Measurements from ENCODE around the gene TKFC.

Gene TKFC

DNA sequence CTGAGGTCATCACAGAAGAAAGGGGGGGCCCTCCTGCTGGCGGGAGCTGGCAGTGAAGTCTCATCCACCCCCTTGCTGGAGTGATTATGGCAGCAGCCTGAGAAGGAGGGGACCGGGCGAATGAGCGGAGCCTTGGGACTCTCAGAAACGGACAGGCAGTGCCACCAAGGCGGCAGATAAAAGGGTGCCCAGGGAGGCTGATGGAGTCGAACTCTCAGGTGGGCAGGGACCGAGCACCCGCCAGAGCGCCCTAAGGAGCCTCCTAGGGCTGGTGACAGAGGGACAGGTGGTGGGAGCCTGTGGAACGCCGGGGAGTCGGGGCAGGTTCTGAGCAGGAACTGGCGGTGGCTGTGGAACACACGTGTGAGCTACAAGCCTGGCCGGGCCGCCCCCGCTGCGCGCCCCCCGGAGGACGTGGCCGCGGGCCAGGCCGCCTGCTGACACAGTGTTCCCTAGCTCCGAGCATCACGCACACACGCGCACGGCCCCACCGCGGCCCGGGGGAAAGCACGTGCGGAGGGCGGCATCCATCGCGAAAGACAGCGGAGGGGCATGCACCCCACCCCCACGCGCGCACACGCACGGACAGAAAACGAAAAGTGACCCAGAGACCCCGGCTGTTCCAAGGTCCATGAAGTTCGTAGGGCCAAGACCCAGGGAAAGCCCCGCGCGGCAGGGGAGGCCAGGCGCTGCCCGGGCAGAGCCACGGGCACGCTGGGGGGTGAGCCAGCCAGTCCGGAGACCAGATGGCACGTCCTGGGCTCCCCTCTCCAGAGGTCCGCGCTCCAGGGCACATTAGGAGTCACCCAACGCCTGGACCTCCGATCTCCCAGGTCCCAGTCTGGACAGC lies 38.9 kb upstream of the TKFC start:
- DNase-seq = peak; percentile 49 to 82 (median 72)
- CTCF ChIA-PET = interaction anchor here (0.6 to 3.2 kb wide), 9 partner anchors 10 to 64 kb away, joined by 3 to 30 read pairs (median 3); no protein-coding TSS in a partner anchor
- Histone ChIP-seq H3K27ac (ENCODE audit: insufficient read depth in 1 of 2, low read depth in 1 of 2, low read length in 2 of 2, poor library complexity in 1 of 2, severe bottlenecking in 2 of 2) (no peak overlapping the region), H3K4me1 (ENCODE audit: control extremely low read depth in 1 of 4, control insufficient read depth in 4 of 4, insufficient read depth in 4 of 4, low read length in 3 of 4) (peaks cover 4 to 50% (median 38%) of the 10 kb centered on the region in 4 experiments), H3K36me3 (ENCODE audit: control insufficient read depth in 4 of 4, insufficient read depth in 4 of 4, low read length in 3 of 4) (peaks cover 0 to 12% (median 4%) of the 10 kb centered on the region in 4 experiments), H3K27me3 (replicated peaks in 2 of 5; ENCODE audit: control insufficient read depth in 4 of 5, insufficient read depth in 5 of 5, low read length in 4 of 5) (no peaks in the 10 kb centered on the region), H3K4me3 (ENCODE audit: control insufficient read depth in 1 of 7, extremely low read depth in 1 of 7, insufficient read depth in 4 of 7, low read depth in 2 of 7, low read length in 6 of 7) (peak overlapping the region; percentile 19 to 80 (median 72)), H3K9me3 (ENCODE audit: control extremely low read depth in 1 of 5, control insufficient read depth in 4 of 5, insufficient read depth in 2 of 5, low read depth in 1 of 5, low read length in 4 of 5) (no peaks in the 10 kb centered on the region)
- WGBS (ENCODE audit: insufficient coverage) = under 1% methylated on average over 52 of the region's 60 CpGs
- POLR2A ChIA-PET = interaction anchor here (1.1 to 1.2 kb wide), 3 partner anchors 13 to 69 kb away, joined by 3 read pairs; partner anchors contain the start of gene TMEM138

DNA sequence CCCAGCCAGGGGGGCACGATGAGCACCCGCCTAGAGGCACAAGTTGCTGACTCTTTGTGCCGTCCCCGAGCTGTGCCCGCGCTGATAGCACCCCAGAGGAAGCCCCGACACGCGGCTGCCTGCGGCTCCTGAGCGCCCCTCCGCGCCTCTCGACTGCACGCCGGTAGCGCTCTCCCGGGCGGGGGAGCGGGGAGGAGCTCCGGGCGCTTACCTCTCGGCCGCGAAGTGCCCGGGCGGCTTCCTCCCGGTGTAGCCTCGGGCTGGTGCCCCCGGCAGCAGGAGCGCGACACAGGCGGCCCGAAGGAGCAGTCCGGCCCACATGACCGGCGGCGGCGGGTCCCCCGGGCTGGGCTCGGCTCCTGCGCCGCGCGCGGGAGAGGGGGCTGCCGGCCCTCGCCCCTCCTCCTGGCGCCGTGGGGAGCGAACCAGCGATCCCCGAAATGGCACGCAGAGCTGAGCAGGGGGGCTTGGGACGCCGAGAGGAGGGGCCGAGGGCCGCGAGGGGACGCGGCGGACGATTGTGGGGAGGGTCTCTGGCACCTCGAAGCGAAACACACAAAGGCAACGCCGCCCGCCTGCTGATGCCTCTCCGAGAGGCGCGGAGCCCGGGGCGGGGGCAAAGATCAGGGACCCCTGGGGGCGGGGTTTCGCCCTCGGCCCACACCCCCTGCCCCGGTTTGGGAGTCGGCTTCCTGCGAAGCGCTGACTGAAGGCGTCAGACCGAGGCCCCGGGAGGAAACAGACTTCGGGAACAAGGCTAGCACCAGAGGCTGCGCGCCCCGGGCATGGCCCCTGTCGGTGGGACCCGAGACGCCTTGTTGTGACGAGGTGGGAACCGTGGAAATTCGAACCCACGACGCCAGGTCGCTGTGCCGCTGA lies 38.1 kb upstream of the TKFC start, which contains the start of gene VWCE:
VWCE (minus strand) TSS at position 600 of the 879 bp plus-strand sequence; CDS start at position 321, 279 bp downstream.
- H3K4me3 ChIP-seq (ENCODE audit: control insufficient read depth in 1 of 7, extremely low read depth in 1 of 7, insufficient read depth in 4 of 7, low read depth in 2 of 7, low read length in 6 of 7) = peak within 1 kb of the TSS; percentile 19 to 80 (median 72)
- CTCF ChIA-PET = interaction anchor here (0.6 to 3.2 kb wide), 7 partner anchors 15 to 106 kb away, joined by 3 to 30 read pairs (median 4); no protein-coding TSS in a partner anchor
- peaks cover 4 to 50% (median 38%) of the 10 kb centered on the region in 4 experiments for H3K4me1 ChIP-seq (ENCODE audit: control extremely low read depth in 1 of 4, control insufficient read depth in 4 of 4, insufficient read depth in 4 of 4, low read length in 3 of 4)
- no peaks in the 10 kb centered on the region for H3K27me3 ChIP-seq (replicated peaks in 2 of 5; ENCODE audit: control insufficient read depth in 4 of 5, insufficient read depth in 5 of 5, low read length in 4 of 5)
- peaks cover under 1 to 20% (median 9%) of the 10 kb centered on the region in 4 experiments for H3K36me3 ChIP-seq (ENCODE audit: control insufficient read depth in 4 of 4, insufficient read depth in 4 of 4, low read length in 3 of 4)
- WGBS (ENCODE audit: insufficient coverage) = 1% methylated on average over 83 of the region's 97 CpGs
- no peaks in the 10 kb centered on the region for H3K9me3 ChIP-seq (ENCODE audit: control extremely low read depth in 1 of 5, control insufficient read depth in 4 of 5, insufficient read depth in 2 of 5, low read depth in 1 of 5, low read length in 4 of 5)
- DNase-seq = peak; percentile 75 to 91 (median 84)
- no peak within 1 kb of the TSS for H3K27ac ChIP-seq (ENCODE audit: insufficient read depth in 1 of 2, low read depth in 1 of 2, low read length in 2 of 2, poor library complexity in 1 of 2, severe bottlenecking in 2 of 2)
- POLR2A ChIA-PET = interaction anchor here (1.1 to 1.2 kb wide), 3 partner anchors 14 to 68 kb away, joined by 3 read pairs; partner anchors contain the start of gene TMEM138

DNA sequence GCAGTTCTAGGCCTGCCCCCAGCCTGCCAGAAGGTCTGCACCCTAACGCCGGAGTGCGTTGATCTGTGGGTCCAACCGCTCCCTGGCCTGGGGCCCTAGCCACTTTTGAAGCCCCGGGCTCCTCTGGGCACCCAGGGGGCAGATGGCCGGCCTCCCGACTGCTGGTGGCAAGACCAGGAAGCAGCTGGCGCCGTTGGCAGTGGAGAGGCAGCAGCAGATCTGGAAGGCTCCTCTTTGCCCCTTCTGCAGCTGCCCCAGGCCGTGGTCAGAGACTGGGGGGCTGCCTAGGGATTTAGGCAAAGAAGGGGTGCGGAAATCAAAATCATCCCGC lies 37.5 kb upstream of the TKFC start:
- POLR2A ChIA-PET = no interaction called here
- WGBS (ENCODE audit: insufficient coverage) = 38% methylated on average over 9 of the region's 12 CpGs
- Histone ChIP-seq H3K4me3 (ENCODE audit: control insufficient read depth in 1 of 7, extremely low read depth in 1 of 7, insufficient read depth in 4 of 7, low read depth in 2 of 7, low read length in 6 of 7) (peak overlapping the region; percentile 19 to 80 (median 72)), H3K27ac (ENCODE audit: insufficient read depth in 1 of 2, low read depth in 1 of 2, low read length in 2 of 2, poor library complexity in 1 of 2, severe bottlenecking in 2 of 2) (no peak overlapping the region), H3K4me1 (ENCODE audit: control extremely low read depth in 1 of 4, control insufficient read depth in 4 of 4, insufficient read depth in 4 of 4, low read length in 3 of 4) (peaks cover 4 to 50% (median 38%) of the 10 kb centered on the region in 4 experiments), H3K9me3 (ENCODE audit: control extremely low read depth in 1 of 5, control insufficient read depth in 4 of 5, insufficient read depth in 2 of 5, low read depth in 1 of 5, low read length in 4 of 5) (no peaks in the 10 kb centered on the region), H3K27me3 (replicated peaks in 2 of 5; ENCODE audit: control insufficient read depth in 4 of 5, insufficient read depth in 5 of 5, low read length in 4 of 5) (no peaks in the 10 kb centered on the region), H3K36me3 (ENCODE audit: control insufficient read depth in 4 of 4, insufficient read depth in 4 of 4, low read length in 3 of 4) (peaks cover 6 to 26% (median 14%) of the 10 kb centered on the region in 4 experiments)
- CTCF ChIA-PET = interaction anchor here (1.3 to 3.2 kb wide), 5 partner anchors 19 to 106 kb away, joined by 3 to 30 read pairs (median 4); no protein-coding TSS in a partner anchor
- no peak for DNase-seq

DNA sequence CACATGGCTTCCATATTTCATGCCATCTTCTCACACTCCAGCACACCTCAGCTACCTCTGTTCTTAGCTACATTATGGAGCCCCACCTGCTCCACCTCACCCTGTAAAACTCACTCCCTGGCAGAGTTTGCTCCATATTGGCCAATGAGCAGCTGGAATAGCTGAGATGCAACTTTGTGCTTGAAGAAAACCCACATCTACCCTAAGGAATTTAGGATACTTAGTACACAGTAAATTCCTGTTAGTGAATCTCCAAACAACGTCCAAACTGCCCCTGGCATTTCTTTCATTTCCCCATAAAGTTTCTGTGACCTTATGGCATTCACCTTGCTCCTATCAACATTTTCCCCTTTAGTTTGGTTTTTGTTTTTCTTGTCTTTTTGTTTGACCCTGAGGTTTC lies 35.7 kb upstream of the TKFC start:
- DNase-seq = no peak

GRCh38 chr11:61297746-61298145 lies 35.3 kb upstream of the TKFC start:
- no peaks in the 10 kb centered on the region for H3K27me3 ChIP-seq (replicated peaks in 2 of 5; ENCODE audit: control insufficient read depth in 4 of 5, insufficient read depth in 5 of 5, low read length in 4 of 5)
- peaks cover 4 to 50% (median 38%) of the 10 kb centered on the region in 4 experiments for H3K4me1 ChIP-seq (ENCODE audit: control extremely low read depth in 1 of 4, control insufficient read depth in 4 of 4, insufficient read depth in 4 of 4, low read length in 3 of 4)
- no peaks in the 10 kb centered on the region for H3K9me3 ChIP-seq (ENCODE audit: control extremely low read depth in 1 of 5, control insufficient read depth in 4 of 5, insufficient read depth in 2 of 5, low read depth in 1 of 5, low read length in 4 of 5)
- no peak overlapping the region for H3K4me3 ChIP-seq (ENCODE audit: control insufficient read depth in 1 of 7, extremely low read depth in 1 of 7, insufficient read depth in 4 of 7, low read depth in 2 of 7, low read length in 6 of 7)
- CTCF ChIA-PET = interaction anchor here (0.8 kb wide), 1 partner anchor 20 kb away, joined by 3 read pairs; no protein-coding TSS in a partner anchor
- H3K27ac ChIP-seq (ENCODE audit: insufficient read depth in 1 of 2, low read depth in 1 of 2, low read length in 2 of 2, poor library complexity in 1 of 2, severe bottlenecking in 2 of 2) = no peak overlapping the region
- 28% methylated on average over 3 of the region's 5 CpGs for WGBS (ENCODE audit: insufficient coverage)
- H3K36me3 ChIP-seq (ENCODE audit: control insufficient read depth in 4 of 4, insufficient read depth in 4 of 4, low read length in 3 of 4) = peaks cover 13 to 46% (median 32%) of the 10 kb centered on the region in 4 experiments
- POLR2A ChIA-PET = no interaction called here
- DNase-seq = peak in 1 of 3 donors; percentile 10

More for the DNA sequence above, 35.7 kb upstream of the TKFC start:
- Histone ChIP-seq H3K4me1 (ENCODE audit: control extremely low read depth in 1 of 4, control insufficient read depth in 4 of 4, insufficient read depth in 4 of 4, low read length in 3 of 4) (peaks cover 4 to 50% (median 38%) of the 10 kb centered on the region in 4 experiments), H3K9me3 (ENCODE audit: control extremely low read depth in 1 of 5, control insufficient read depth in 4 of 5, insufficient read depth in 2 of 5, low read depth in 1 of 5, low read length in 4 of 5) (no peaks in the 10 kb centered on the region), H3K4me3 (ENCODE audit: control insufficient read depth in 1 of 7, extremely low read depth in 1 of 7, insufficient read depth in 4 of 7, low read depth in 2 of 7, low read length in 6 of 7) (no peak overlapping the region), H3K36me3 (ENCODE audit: control insufficient read depth in 4 of 4, insufficient read depth in 4 of 4, low read length in 3 of 4) (peaks cover 13 to 42% (median 28%) of the 10 kb centered on the region in 4 experiments), H3K27ac (ENCODE audit: insufficient read depth in 1 of 2, low read depth in 1 of 2, low read length in 2 of 2, poor library complexity in 1 of 2, severe bottlenecking in 2 of 2) (no peak overlapping the region), H3K27me3 (replicated peaks in 2 of 5; ENCODE audit: control insufficient read depth in 4 of 5, insufficient read depth in 5 of 5, low read length in 4 of 5) (no peaks in the 10 kb centered on the region)
- 78% methylated on average over 1 of the region's 1 CpG for WGBS (ENCODE audit: insufficient coverage)
- ChIA-PET POLR2A (no interaction called here), CTCF (interaction anchor here (0.8 to 1.1 kb wide), 2 partner anchors 17 to 20 kb away, joined by 3 read pairs; no protein-coding TSS in a partner anchor)

GRCh38 chr11:61298663-61299244 lies 34.3 kb upstream of the TKFC start:
- WGBS (ENCODE audit: insufficient coverage) = 86% methylated on average over 3 of the region's 4 CpGs
- H3K27me3 ChIP-seq (replicated peaks in 2 of 5; ENCODE audit: control insufficient read depth in 4 of 5, insufficient read depth in 5 of 5, low read length in 4 of 5) = no peaks in the 10 kb centered on the region
- H3K27ac ChIP-seq (ENCODE audit: insufficient read depth in 1 of 2, low read depth in 1 of 2, low read length in 2 of 2, poor library complexity in 1 of 2, severe bottlenecking in 2 of 2) = no peak overlapping the region
- no peak for DNase-seq
- H3K4me3 ChIP-seq (ENCODE audit: control insufficient read depth in 1 of 7, extremely low read depth in 1 of 7, insufficient read depth in 4 of 7, low read depth in 2 of 7, low read length in 6 of 7) = no peak overlapping the region
- POLR2A ChIA-PET = interaction anchor here (0.6 kb wide), 1 partner anchor 8 kb away, joined by 3 read pairs; no protein-coding TSS in a partner anchor
- CTCF ChIA-PET = no interaction called here
- peaks cover 13 to 55% (median 40%) of the 10 kb centered on the region in 4 experiments for H3K36me3 ChIP-seq (ENCODE audit: control insufficient read depth in 4 of 4, insufficient read depth in 4 of 4, low read length in 3 of 4)
- peaks cover 4 to 44% (median 33%) of the 10 kb centered on the region in 4 experiments for H3K4me1 ChIP-seq (ENCODE audit: control extremely low read depth in 1 of 4, control insufficient read depth in 4 of 4, insufficient read depth in 4 of 4, low read length in 3 of 4)
- no peaks in the 10 kb centered on the region for H3K9me3 ChIP-seq (ENCODE audit: control extremely low read depth in 1 of 5, control insufficient read depth in 4 of 5, insufficient read depth in 2 of 5, low read depth in 1 of 5, low read length in 4 of 5)

Data from common myeloid progenitor, CD34-positive (primary cell).